Measurements from ENCODE around the gene AP1G1.

DNA sequence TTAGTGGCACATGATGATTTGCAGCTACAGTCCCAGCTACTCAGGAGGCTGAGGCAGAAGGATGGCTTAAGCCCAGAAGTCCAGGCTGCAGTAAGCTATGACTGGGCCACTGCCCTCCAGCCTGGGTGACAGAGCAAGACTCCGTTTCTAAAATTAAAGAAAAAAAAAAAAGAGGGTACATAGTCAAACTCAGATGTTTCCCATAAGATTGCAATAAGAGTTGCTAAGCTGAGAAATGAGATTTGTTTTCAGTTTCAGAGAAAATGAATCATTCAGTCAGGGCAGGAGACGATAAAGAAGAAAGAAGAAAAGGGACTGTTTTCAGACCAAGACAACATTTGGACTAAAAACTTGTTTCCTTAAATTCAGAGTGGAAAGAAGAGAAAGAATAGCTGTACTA, 54.0 kb downstream of the AP1G1 start:
- TF ChIP-seq, protein P1, sequence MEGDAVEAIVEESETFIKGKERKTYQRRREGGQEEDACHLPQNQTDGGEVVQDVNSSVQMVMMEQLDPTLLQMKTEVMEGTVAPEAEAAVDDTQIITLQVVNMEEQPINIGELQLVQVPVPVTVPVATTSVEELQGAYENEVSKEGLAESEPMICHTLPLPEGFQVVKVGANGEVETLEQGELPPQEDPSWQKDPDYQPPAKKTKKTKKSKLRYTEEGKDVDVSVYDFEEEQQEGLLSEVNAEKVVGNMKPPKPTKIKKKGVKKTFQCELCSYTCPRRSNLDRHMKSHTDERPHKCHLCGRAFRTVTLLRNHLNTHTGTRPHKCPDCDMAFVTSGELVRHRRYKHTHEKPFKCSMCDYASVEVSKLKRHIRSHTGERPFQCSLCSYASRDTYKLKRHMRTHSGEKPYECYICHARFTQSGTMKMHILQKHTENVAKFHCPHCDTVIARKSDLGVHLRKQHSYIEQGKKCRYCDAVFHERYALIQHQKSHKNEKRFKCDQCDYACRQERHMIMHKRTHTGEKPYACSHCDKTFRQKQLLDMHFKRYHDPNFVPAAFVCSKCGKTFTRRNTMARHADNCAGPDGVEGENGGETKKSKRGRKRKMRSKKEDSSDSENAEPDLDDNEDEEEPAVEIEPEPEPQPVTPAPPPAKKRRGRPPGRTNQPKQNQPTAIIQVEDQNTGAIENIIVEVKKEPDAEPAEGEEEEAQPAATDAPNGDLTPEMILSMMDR (optimal IDR thresholded peaks at IDR 0.05 in 1 of 3, IDR thresholded peaks at IDR 0.05 in 1 of 3, conservative IDR thresholded peaks at IDR 0.05 in 1 of 3; ENCODE audit: extremely low read depth in 1 of 3, insufficient read depth in 2 of 3, low read length in 3 of 3): no peak
- no peak for TF ChIP-seq EZH2 (IDR thresholded peaks at IDR 0.05; ENCODE audit: low read length)

Data from keratinocyte (primary cell).